IMR-90 (cell line): ENCODE data around the gene SLC22A12. TPM values are rescaled to one million over a fixed set of nuclear protein-coding genes. Genes with fewer than 3 reads are reported as not detected.

Experiments
- ATAC-seq: fragments of 200-7000 bp; cut with Tn5 transposase; 2 replicates; pipeline ENCODE4 v1.9.1; 2020; ENCODE audit warnings: low read depth, mild to moderate bottlenecking, moderate library complexity
- BruUV-seq: library from RNA; stranded (reverse); fragments of 400-500 nt; replicated peaks from 2 replicates; lab custom pipeline; 2021; lab: Mats Ljungman, UMichigan
- CTCF ChIA-PET: fragments of 300-600 bp; formaldehyde crosslinking; extraction: SDS; loops from one replicate; lab custom pipeline; 2021; ENCODE audit warnings: antibody characterized with exemption; lab: Yijun Ruan, JAX
- POLR2A ChIA-PET: fragments of 300-600 bp; sonication (Branson Sonifier 250); formaldehyde crosslinking; loops from one replicate; lab custom pipeline; 2022; ENCODE audit warnings: antibody characterized with exemption; ENCODE audit not compliant: unreplicated experiment; lab: Charles Lee
- DNase-seq: peaks from one replicate; pipeline ENCODE4 v3.0.0; 2013
- H2AFZ ChIP-seq: replicated peaks from 2 replicates; pipeline ENCODE3; 2013; ENCODE audit warnings: low read length, mild to moderate bottlenecking; ENCODE audit not compliant: poor library complexity
- H2AK5ac ChIP-seq: 2 replicates; pipeline ENCODE4 v1.6.1; 2013; ENCODE audit warnings: low read depth, low read length, inconsistent platforms
- H2AK9ac ChIP-seq: replicated peaks from 2 replicates; pipeline ENCODE3; 2013; ENCODE audit warnings: mild to moderate bottlenecking, low read depth, low read length, moderate library complexity; ENCODE audit not compliant: poor library complexity
- H2BK120ac ChIP-seq: 2 replicates; pipeline ENCODE4 v1.6.1; 2013; ENCODE audit warnings: low read depth, low read length, inconsistent platforms
- H2BK15ac ChIP-seq: 3 replicates; pipeline ENCODE4 v1.6.1; 2013; ENCODE audit warnings: low read depth, low read length, inconsistent platforms
- H2BK20ac ChIP-seq: 2 replicates; pipeline ENCODE4 v1.6.1; 2013; ENCODE audit warnings: low read depth, mild to moderate bottlenecking, inconsistent platforms, low read length, moderate library complexity
- H2BK5ac ChIP-seq: 2 replicates; pipeline ENCODE4 v1.6.1; 2013; ENCODE audit warnings: mild to moderate bottlenecking, low read depth, low read length, inconsistent platforms; ENCODE audit not compliant: poor library complexity, severe bottlenecking
- H3K14ac ChIP-seq: replicated peaks from 2 replicates; pipeline ENCODE4 v1.6.1; 2013; ENCODE audit warnings: low read depth, low read length, inconsistent platforms
- H3K18ac ChIP-seq: 2 replicates; pipeline ENCODE4 v1.6.1; 2013; ENCODE audit warnings: low read depth, low read length, control low read depth
- H3K23ac ChIP-seq: 2 replicates; pipeline ENCODE4 v1.6.1; 2013; ENCODE audit warnings: low read depth, low read length, inconsistent platforms
- H3K27ac ChIP-seq: 2 replicates; pipeline ENCODE4 v1.5.1; 2013; ENCODE audit warnings: mild to moderate bottlenecking, control low read depth, low read length; ENCODE audit not compliant: insufficient read depth
- H3K27me3 ChIP-seq: 2 replicates; pipeline ENCODE4 v1.6.1; 2013; ENCODE audit warnings: low read length; ENCODE audit not compliant: control insufficient read depth, insufficient read depth
- H3K36me3 ChIP-seq: 2 replicates; pipeline ENCODE4 v1.6.1; 2013; ENCODE audit warnings: low read length, mixed read lengths; ENCODE audit not compliant: control insufficient read depth, insufficient read depth
- H3K4ac ChIP-seq: 2 replicates; pipeline ENCODE4 v1.6.1; 2013; ENCODE audit warnings: low read depth, low read length, inconsistent platforms
- H3K4me1 ChIP-seq: 2 replicates; pipeline ENCODE4 v1.6.1; 2013; ENCODE audit warnings: low read length, mixed read lengths; ENCODE audit not compliant: control insufficient read depth, insufficient read depth
- H3K4me2 ChIP-seq: 2 replicates; pipeline ENCODE4 v1.6.1; 2013; ENCODE audit warnings: low read depth, mild to moderate bottlenecking, control low read depth, low read length, moderate library complexity
- H3K4me3 ChIP-seq: 2 replicates; pipeline ENCODE4 v1.5.1; 2013; ENCODE audit warnings: low read depth, mild to moderate bottlenecking, control low read depth, low read length, moderate library complexity; ENCODE audit not compliant: insufficient read depth
- H3K56ac ChIP-seq: 2 replicates; pipeline ENCODE4 v1.6.1; 2013; ENCODE audit warnings: low read length, inconsistent platforms; ENCODE audit not compliant: insufficient read depth; ENCODE audit errors: extremely low read depth
- H3K79me1 ChIP-seq, 2 experiments: 2 replicates each; pipeline ENCODE4 v1.6.1; 2013; ENCODE audit warnings: low read length in 2 of 2, inconsistent platforms in 1 of 2, low read depth in 1 of 2
- H3K9ac ChIP-seq: 2 replicates; pipeline ENCODE4 v1.6.1; 2013; ENCODE audit warnings: low read depth, low read length, control low read depth
- H3K9me1 ChIP-seq: 2 replicates; pipeline ENCODE4 v1.6.1; 2013; ENCODE audit warnings: low read length, inconsistent platforms; ENCODE audit not compliant: insufficient read depth
- H3K9me3 ChIP-seq: 2 replicates; pipeline ENCODE4 v1.6.1; 2013; ENCODE audit warnings: low read length; ENCODE audit not compliant: control insufficient read depth, insufficient read depth
- H4K20me1 ChIP-seq: 2 replicates; pipeline ENCODE4 v1.6.1; 2013; ENCODE audit warnings: low read length, inconsistent platforms; ENCODE audit not compliant: insufficient read depth
- H4K5ac ChIP-seq: 2 replicates; pipeline ENCODE4 v1.6.1; 2013; ENCODE audit warnings: mild to moderate bottlenecking, low read depth, low read length, control low read depth
- H4K8ac ChIP-seq, 2 experiments: 2 replicates each; pipeline ENCODE4 v1.6.1; 2013; ENCODE audit warnings: low read depth in 2 of 2, low read length in 2 of 2, control low read depth in 1 of 2, inconsistent platforms in 1 of 2
- H4K91ac ChIP-seq: 2 replicates; pipeline ENCODE4 v1.6.1; 2013; ENCODE audit warnings: low read depth, low read length, inconsistent platforms; ENCODE audit not compliant: insufficient read depth
- BHLHE40 ChIP-seq: fragments of 150-350 bp; IDR thresholded peaks from 2 replicates; pipeline ENCODE4 v1.6.1; 2016; ENCODE audit warnings: mild to moderate bottlenecking, low read depth, low read length
- CEBPB ChIP-seq: IDR thresholded peaks from 2 replicates; pipeline ENCODE4 v1.6.1; 2012; ENCODE audit warnings: low read depth, low read length, improper control_type of control experiment
- CHD1 ChIP-seq: IDR thresholded peaks from 2 replicates; pipeline ENCODE4 v1.6.1; 2012; ENCODE audit warnings: low read depth, low read length, improper control_type of control experiment
- CTCF ChIP-seq: conservative IDR thresholded peaks from 2 replicates; pipeline ENCODE4 v1.5.1; 2012; ENCODE audit warnings: mild to moderate bottlenecking, low read depth, low read length, improper control_type of control experiment
- ELK1 ChIP-seq: fragments of 150-350 bp; IDR thresholded peaks from 2 replicates; pipeline ENCODE4 v1.6.1; 2016; ENCODE audit warnings: low read depth, mild to moderate bottlenecking, low read length, moderate library complexity, borderline replicate concordance
- FOS ChIP-seq: fragments of 150-350 bp; IDR thresholded peaks from 2 replicates; pipeline ENCODE4 v1.6.1; 2016; ENCODE audit warnings: low read depth, low read length
- MAFK ChIP-seq: IDR thresholded peaks from 2 replicates; pipeline ENCODE4 v1.6.1; 2012; ENCODE audit warnings: low read depth, low read length, improper control_type of control experiment
- MXI1 ChIP-seq: IDR thresholded peaks from 2 replicates; pipeline ENCODE4 v1.6.1; 2012; ENCODE audit warnings: low read depth, mild to moderate bottlenecking, low read length, moderate library complexity, borderline replicate concordance
- POLR2A ChIP-seq: IDR thresholded peaks from 2 replicates; pipeline ENCODE4 v1.6.1; 2012; ENCODE audit warnings: mild to moderate bottlenecking, low read depth, low read length
- RAD21 ChIP-seq: IDR thresholded peaks from 2 replicates; pipeline ENCODE4 v1.6.1; 2012; ENCODE audit warnings: low read length, improper control_type of control experiment
- RCOR1 ChIP-seq: IDR thresholded peaks from 2 replicates; pipeline ENCODE4 v1.6.1; 2012; ENCODE audit warnings: mild to moderate bottlenecking, low read length, improper control_type of control experiment; ENCODE audit not compliant: insufficient replicate concordance
- RFX5 ChIP-seq: IDR thresholded peaks from 2 replicates; pipeline ENCODE4 v1.8.0; 2012; ENCODE audit warnings: low read depth, mild to moderate bottlenecking, low read length, moderate library complexity
- USF2 ChIP-seq: fragments of 150-350 bp; IDR thresholded peaks from 2 replicates; pipeline ENCODE4 v1.6.1; 2017; ENCODE audit warnings: mild to moderate bottlenecking, antibody characterized with exemption, low read length, low read depth
- WGBS, 2 experiments: methylation state at CpG; one replicate each; pipeline versions ENCODE4 v1.1.5 to v1.1.7; 2013; ENCODE audit warnings: missing lambda C conversion rate in 2 of 2; ENCODE audit not compliant: insufficient read length in 1 of 2; ENCODE audit errors: extremely low coverage in 2 of 2; 5-methylcytosine and 5-hydroxymethylcytosine counted together
- dilution Hi-C: fragments of 300-500 bp; cut with HindIII; formaldehyde crosslinking; loops from one replicate; pipeline ENCODE4 v1.14.3; 2018; ENCODE audit warnings: low sequenced_read_pairs; ENCODE audit not compliant: unreplicated experiment
- in situ Hi-C: fragments of 300-500 bp; cut with MboI; formaldehyde crosslinking; loops from 3 replicates; pipeline ENCODE4 v1.14.3; 2019; ENCODE audit warnings: low sequenced_read_pairs, inconsistent platforms, mixed read lengths
- intact Hi-C: fragments of 100-400 bp; cut with micrococcal nuclease; formaldehyde crosslinking; loops from 2 replicates; pipeline ENCODE4 v1.10.0; 2022
- polyA plus RNA-seq, 3 experiments: library from polyadenylated mRNA; depleted of rRNA; stranded (reverse); fragments of >200 nt; gene quantifications; 2 replicates each; pipeline ENCODE4 v1.2.3, GENCODE V29; 2012; ENCODE audit warnings: low replicate concordance in 1 of 3
- total RNA-seq: library from RNA; depleted of rRNA; stranded (reverse); fragments of >200 nt; gene quantifications from 2 replicates; pipeline ENCODE4 v1.2.3, GENCODE V29; 2012

SLC22A12 gene
- total and polyA plus RNA-seq, 2 of the 4 experiments (the other 2 are of a cell fraction) = not detected

- dilution Hi-C loops = no loop called here
- Histone ChIP-seq H3K36me3 (no peaks in the 10 kb centered on the region), H3K9ac (no peak overlapping the region), H2BK120ac (no peak overlapping the region), H4K20me1 (0 out of 2 replicates have a peak, but pooled peaks cover 4% of the 10 kb centered on the region), H3K18ac (no peak overlapping the region), H2AFZ (no peak overlapping the region), H3K4me2 (no peak overlapping the region), H3K4me3 (no peak overlapping the region), H3K27me3 (peaks cover 24% of the 10 kb centered on the region), H2BK20ac (no peak overlapping the region), H3K4me1 (no peaks in the 10 kb centered on the region), H4K91ac (no peak overlapping the region), H3K79me1 (no peaks in the 10 kb centered on the region), H3K27ac (no peak overlapping the region), H3K56ac (no peak overlapping the region), H3K14ac (no peak overlapping the region), H3K9me1 (no peaks in the 10 kb centered on the region), H2BK5ac (no peak overlapping the region), H3K9me3 (no peaks in the 10 kb centered on the region), H2BK15ac (no peak overlapping the region), H2AK9ac (no peak overlapping the region), H4K8ac (no peak overlapping the region), H4K5ac (no peak overlapping the region), H3K23ac (no peak overlapping the region), H3K4ac (no peak overlapping the region), H2AK5ac (no peak overlapping the region)
- intact Hi-C loops = no loop called here
- no peak for TF ChIP-seq BHLHE40
- no peak for TF ChIP-seq FOS
- no peak for TF ChIP-seq CTCF
- no peak for TF ChIP-seq RFX5
- no peak for TF ChIP-seq RCOR1
- TF ChIP-seq CEBPB = no peak
- TF ChIP-seq MAFK = no peak
- TF ChIP-seq POLR2A = no peak
- TF ChIP-seq MXI1 = no peak
- TF ChIP-seq CHD1 = no peak
- no peak for TF ChIP-seq ELK1
- no peak for TF ChIP-seq RAD21
- no peak for TF ChIP-seq USF2
- ATAC-seq = no peak
- WGBS, 2 experiments = 48% methylated on average over 9 of the region's 19 CpGs; no CpG with 5 or more reads in 1 of the 2 experiments
- DNase-seq = no peak
- in situ Hi-C loops = no loop called here
- no TSS peak for BruUV-seq
- CTCF ChIA-PET = no interaction called here
- POLR2A ChIA-PET = no interaction called here
Measured at GRCh38 chr11:64559351-64560138, 31.5 kb upstream of the SLC22A12 start.
